ENCODE results near the gene PCSK4. TPM values are rescaled to one million over a fixed set of nuclear protein-coding genes. Genes with fewer than 3 reads are reported as not detected.

Gene PCSK4
- total RNA-seq, 1 experiment from 2014 or later: 9.1 TPM

DNA sequence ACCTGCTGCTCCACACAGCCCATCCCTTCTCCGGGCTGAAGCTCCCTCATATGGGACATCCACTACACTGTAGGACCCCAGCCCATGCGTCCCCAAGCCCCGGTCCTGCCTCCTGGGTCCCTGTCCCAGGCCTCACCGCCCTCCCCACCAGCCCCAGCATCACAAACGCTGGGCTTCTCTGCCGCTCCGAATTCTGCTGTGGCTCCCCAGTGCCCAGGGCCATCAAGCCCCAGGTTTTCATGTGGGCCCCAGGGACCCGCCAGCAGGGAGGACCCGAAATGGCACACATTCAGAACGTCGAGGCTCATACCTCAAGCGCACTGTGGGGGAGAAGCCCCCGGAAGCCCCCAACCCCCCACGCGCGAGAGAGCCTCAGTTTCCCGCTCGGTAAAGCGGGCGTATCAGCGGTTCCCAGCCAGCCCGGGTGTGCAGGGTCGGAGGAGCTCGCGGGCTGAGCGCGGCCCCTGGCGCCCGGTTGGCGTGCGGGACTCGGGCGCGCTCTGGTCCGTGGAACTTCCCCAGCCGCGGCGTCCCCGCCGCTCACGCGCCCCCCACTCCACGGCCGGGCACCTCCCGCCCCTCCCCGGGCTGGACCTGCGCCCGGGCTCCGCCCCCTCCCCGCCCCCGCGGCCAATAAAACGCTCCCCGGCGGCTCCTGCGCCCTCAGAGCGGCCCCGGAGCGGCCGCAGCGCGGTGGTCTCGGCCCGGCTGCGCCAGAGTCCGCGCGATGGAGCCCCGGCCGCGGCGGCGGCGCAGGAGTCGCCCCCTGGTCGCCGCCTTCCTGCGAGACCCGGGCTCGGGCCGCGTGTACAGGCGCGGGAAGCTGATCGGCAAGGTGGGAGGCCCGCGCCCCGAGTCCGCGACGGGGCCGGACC, 33.5 kb upstream of the PCSK4 start, which contains the start of gene PLK5:
Gene PLK5 (plus strand): TSS at position 666 of the 875 bp plus-strand sequence. CDS start 2,920 bp downstream, outside the sequence.
- Histone ChIP-seq H3K27ac (ENCODE audit: insufficient read length, low read depth, low read length) (no peak within 1 kb of the TSS), H3K23ac (ENCODE audit: insufficient read length, low read depth, low read length) (no peak within 1 kb of the TSS)

More for the DNA sequence above, 33.5 kb upstream of the PCSK4 start, which contains the start of gene PLK5:
- peaks cover 6 to 7% of the 10 kb centered on the region in 2 experiments; a peak in 3 of 4 replicates for H3K4me1 Mint-ChIP-seq
- H3K23me2 ChIP-seq (ENCODE audit: insufficient read length, low read depth, low read length, poor library complexity, severe bottlenecking): peaks cover 2% of the 10 kb centered on the region
- H2BK20ac ChIP-seq (ENCODE audit: low read depth, low read length, poor library complexity, severe bottlenecking): no peak within 1 kb of the TSS
- no peak within 1 kb of the TSS for H2BK120ac ChIP-seq (ENCODE audit: low read depth, low read length, poor library complexity, severe bottlenecking)
- H2AK5ac ChIP-seq (ENCODE audit: insufficient read length, low read length): no peak within 1 kb of the TSS
- H3K18ac ChIP-seq (ENCODE audit: insufficient read length, low read depth, low read length): no peak within 1 kb of the TSS
- H3K4me3 Mint-ChIP-seq: peak within 1 kb of the TSS; percentile 55 to 81
- H3T11ph ChIP-seq (ENCODE audit: low read length): no peak within 1 kb of the TSS
- H2BK12ac ChIP-seq (ENCODE audit: insufficient read length, low read depth, low read length): no peak within 1 kb of the TSS
- no peak within 1 kb of the TSS for H3K14ac ChIP-seq (ENCODE audit: insufficient read depth, low read length)
- H3K4me2 ChIP-seq (ENCODE audit: insufficient read depth, insufficient read length, low read length): peak within 1 kb of the TSS; percentile 15
- peaks cover 3% of the 10 kb centered on the region for H4K20me1 ChIP-seq (ENCODE audit: control insufficient read depth, insufficient read depth, insufficient read length)
- peaks cover 79% of the 10 kb centered on the region for H3K27me3 Mint-ChIP-seq (ENCODE audit: low read depth)
- H3K9me3 ChIP-seq (ENCODE audit: control insufficient read depth, low read depth, low read length): no peaks in the 10 kb centered on the region
- no peaks in the 10 kb centered on the region for H3K79me1 ChIP-seq (ENCODE audit: insufficient read depth, low read depth, low read length, poor library complexity, severe bottlenecking)
- H3K9ac ChIP-seq (ENCODE audit: extremely low read depth, insufficient read length, low read length): no peak within 1 kb of the TSS
- no peak within 1 kb of the TSS for H2BK5ac ChIP-seq (ENCODE audit: insufficient read length, low read length)
- H3K56ac ChIP-seq (ENCODE audit: insufficient read length, low read depth, low read length): no peak within 1 kb of the TSS
- DNase-seq: no peak
- H3K79me2 ChIP-seq (ENCODE audit: insufficient read depth, low read length): no peaks in the 10 kb centered on the region
- no peak within 1 kb of the TSS for H3K4ac ChIP-seq (ENCODE audit: low read depth, low read length)
- no peaks in the 10 kb centered on the region for H3K36me3 Mint-ChIP-seq (ENCODE audit: insufficient read depth in 1 of 3, low read depth in 3 of 3)
- H4K91ac ChIP-seq (ENCODE audit: insufficient read length, low read depth, low read length): no peak within 1 kb of the TSS
- no CpG with 5 or more reads among the region's 92 CpGs for WGBS (ENCODE audit: extremely low coverage, insufficient read length, low lambda C conversion rate)
- H2AFZ ChIP-seq (ENCODE audit: low read length): no peak within 1 kb of the TSS
- H4K8ac ChIP-seq (replicated peaks; ENCODE audit: insufficient read length, low read depth, low read length): no peak within 1 kb of the TSS
- H3K9me3 Mint-ChIP-seq: peaks cover 0 to 6% of the 10 kb centered on the region in 2 experiments; a peak in 3 of 5 replicates
- no peak within 1 kb of the TSS for H2BK15ac ChIP-seq (ENCODE audit: low read depth, low read length)
- H3K4me1 ChIP-seq (ENCODE audit: insufficient read depth, low read length): no peaks in the 10 kb centered on the region
- no peak within 1 kb of the TSS; a peak in 2 of 7 replicates for H3K27ac Mint-ChIP-seq
- TF ChIP-seq, protein P1, sequence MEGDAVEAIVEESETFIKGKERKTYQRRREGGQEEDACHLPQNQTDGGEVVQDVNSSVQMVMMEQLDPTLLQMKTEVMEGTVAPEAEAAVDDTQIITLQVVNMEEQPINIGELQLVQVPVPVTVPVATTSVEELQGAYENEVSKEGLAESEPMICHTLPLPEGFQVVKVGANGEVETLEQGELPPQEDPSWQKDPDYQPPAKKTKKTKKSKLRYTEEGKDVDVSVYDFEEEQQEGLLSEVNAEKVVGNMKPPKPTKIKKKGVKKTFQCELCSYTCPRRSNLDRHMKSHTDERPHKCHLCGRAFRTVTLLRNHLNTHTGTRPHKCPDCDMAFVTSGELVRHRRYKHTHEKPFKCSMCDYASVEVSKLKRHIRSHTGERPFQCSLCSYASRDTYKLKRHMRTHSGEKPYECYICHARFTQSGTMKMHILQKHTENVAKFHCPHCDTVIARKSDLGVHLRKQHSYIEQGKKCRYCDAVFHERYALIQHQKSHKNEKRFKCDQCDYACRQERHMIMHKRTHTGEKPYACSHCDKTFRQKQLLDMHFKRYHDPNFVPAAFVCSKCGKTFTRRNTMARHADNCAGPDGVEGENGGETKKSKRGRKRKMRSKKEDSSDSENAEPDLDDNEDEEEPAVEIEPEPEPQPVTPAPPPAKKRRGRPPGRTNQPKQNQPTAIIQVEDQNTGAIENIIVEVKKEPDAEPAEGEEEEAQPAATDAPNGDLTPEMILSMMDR (conservative IDR thresholded peaks at IDR 0.05): no peak
- H4K5ac ChIP-seq (ENCODE audit: insufficient read length, low read depth, low read length): no peak within 1 kb of the TSS
- H3K27me3 ChIP-seq (ENCODE audit: insufficient read depth, low read length): peaks cover 16% of the 10 kb centered on the region; the same call in 1 of the 2 replicates
